B cell (primary cell): ENCODE measurements around the gene PTPN1. TPM values are rescaled to one million over a fixed set of nuclear protein-coding genes. Genes with fewer than 3 reads are reported as not detected.

Source experiments
- ATAC-seq: fragments of 200-7000 bp; cut with Tn5 transposase; one replicate; pipeline ENCODE4 v1.10.0; 2021; ENCODE audit warnings: low read depth, mild to moderate bottlenecking, moderate number of reproducible peaks, moderate library complexity
- CTCF ChIA-PET: fragments of 350-600 bp; sonication (Branson Sonifier 250); formaldehyde crosslinking; loops from one replicate; lab custom pipeline; 2021; ENCODE audit warnings: antibody characterized with exemption, inconsistent platforms; lab: Charles Lee
- POLR2A ChIA-PET: fragments of 350-600 bp; sonication (Branson Sonifier 250); formaldehyde crosslinking; loops from one replicate; lab custom pipeline; 2021; ENCODE audit warnings: antibody characterized with exemption; lab: Charles Lee
- DNase-seq: peaks from one replicate; pipeline ENCODE4 v3.0.0; 2013
- H2AFZ ChIP-seq: 2 replicates; pipeline ENCODE4 v1.6.1; 2012; ENCODE audit warnings: mild to moderate bottlenecking, low read depth, low read length; ENCODE audit not compliant: insufficient read depth, poor library complexity, severe bottlenecking
- H3K27ac ChIP-seq, 2 donors: 1 replicate in 1 of 2; 2 replicates in 1 of 2; pipeline ENCODE4 v1.5.1; 2012 to 2013; ENCODE audit warnings: low read length in 2 of 2, mild to moderate bottlenecking in 2 of 2, moderate library complexity in 1 of 2
- H3K27me3 ChIP-seq, 4 experiments: fragments of 200-600 bp in 1 of 4; sonication (generic) in 1 of 4; replicated peaks in 1 of 4; 1 replicate in 2 of 4; 2 replicates in 2 of 4; pipeline versions ENCODE4 v1.6.1 to v1.7.0; 2013 to 2016; ENCODE audit warnings: low read length in 3 of 4, mild to moderate bottlenecking in 2 of 4, mixed read lengths in 1 of 4, moderate library complexity in 1 of 4; ENCODE audit not compliant: insufficient read depth in 4 of 4, control insufficient read depth in 3 of 4; ENCODE audit errors: control extremely low read depth in 1 of 4
- H3K36me3 ChIP-seq, 2 experiments: replicated peaks in 1 of 2; 1 replicate in 1 of 2; 2 replicates in 1 of 2; pipeline versions ENCODE4 v1.6.1 to v1.7.1; 2013; ENCODE audit warnings: low read length in 1 of 2; ENCODE audit not compliant: insufficient read depth in 2 of 2, control insufficient read depth in 1 of 2; ENCODE audit errors: control extremely low read depth in 1 of 2, extremely low read depth in 1 of 2
- H3K4me1 ChIP-seq, 2 donors: fragments of 200-600 bp in 1 of 2; sonication (generic) in 1 of 2; 1 replicate in 1 of 2; 2 replicates in 1 of 2; pipeline versions ENCODE4 v1.5.1 to v1.6.1; 2013 to 2017; ENCODE audit warnings: low read length in 2 of 2; ENCODE audit not compliant: control insufficient read depth in 2 of 2, insufficient read depth in 2 of 2
- H3K4me2 ChIP-seq: replicated peaks from 2 replicates; pipeline ENCODE3; 2012; ENCODE audit warnings: mild to moderate bottlenecking, low read depth, low read length; ENCODE audit not compliant: poor library complexity, severe bottlenecking
- H3K4me3 ChIP-seq, 5 experiments: fragments of 200-600 bp in 1 of 5; sonication (generic) in 1 of 5; 1 replicate in 3 of 5; 2 replicates in 2 of 5; pipeline versions ENCODE4 v1.5.1 to v1.7.0; 2011 to 2016; ENCODE audit warnings: low read length in 4 of 5, mild to moderate bottlenecking in 4 of 5, low read depth in 2 of 5, control low read depth in 1 of 5, moderate library complexity in 1 of 5; ENCODE audit not compliant: insufficient read depth in 1 of 5; ENCODE audit errors: control extremely low read depth in 1 of 5, extremely low read depth in 1 of 5
- H3K79me2 ChIP-seq: fragments of 200-600 bp; sonication (generic); one replicate; pipeline ENCODE4 v1.6.0; 2016; ENCODE audit warnings: low read length; ENCODE audit not compliant: control insufficient read depth, insufficient read depth
- H3K9ac ChIP-seq: fragments of 200-600 bp; sonication (generic); 2 replicates; pipeline ENCODE4 v1.6.1; 2017; ENCODE audit warnings: mild to moderate bottlenecking, low read length, moderate library complexity
- H3K9me3 ChIP-seq, 3 donors: one replicate each; pipeline versions ENCODE4 v1.6.1 to v1.7.1; 2013; ENCODE audit warnings: low read length in 2 of 3; ENCODE audit not compliant: control insufficient read depth in 2 of 3, insufficient read depth in 1 of 3; ENCODE audit errors: control extremely low read depth in 1 of 3
- H4K20me1 ChIP-seq: 2 replicates; pipeline ENCODE4 v1.6.0; 2012; ENCODE audit warnings: mild to moderate bottlenecking, low read length; ENCODE audit not compliant: insufficient read depth, control insufficient read depth, poor library complexity, severe bottlenecking
- H3K27ac Mint-ChIP-seq: one replicate; pipeline ENCODE4 v1.8.0; 2021; ENCODE audit warnings: mixed read lengths
- H3K27me3 Mint-ChIP-seq: one replicate; pipeline ENCODE4 v1.8.0; 2021; ENCODE audit warnings: mixed read lengths
- H3K4me1 Mint-ChIP-seq: one replicate; pipeline ENCODE4 v1.8.0; 2021; ENCODE audit warnings: mixed read lengths
- H3K4me3 Mint-ChIP-seq: one replicate; pipeline ENCODE4 v1.8.0; 2021; ENCODE audit warnings: mixed read lengths
- H3K9me3 Mint-ChIP-seq: one replicate; pipeline ENCODE4 v1.8.0; 2022; ENCODE audit warnings: mixed read lengths; ENCODE audit not compliant: insufficient read depth
- EZH2 ChIP-seq: IDR thresholded peaks from 2 replicates; pipeline ENCODE4 v1.6.1; 2012; ENCODE audit warnings: borderline replicate concordance, low read depth, mild to moderate bottlenecking, moderate library complexity, low read length; ENCODE audit not compliant: insufficient read depth, poor library complexity, severe bottlenecking
- WGBS: methylation state at CpG from one replicate; pipeline ENCODE4 v1.1.5; 2013; ENCODE audit warnings: missing lambda C conversion rate; ENCODE audit not compliant: insufficient coverage; 5-methylcytosine and 5-hydroxymethylcytosine counted together
- intact Hi-C: fragments of 100-400 bp; cut with micrococcal nuclease; formaldehyde crosslinking; loops from one replicate; pipeline ENCODE4 v1.10.0; 2022
- polyA plus RNA-seq: library from polyadenylated mRNA; depleted of rRNA; stranded (reverse); fragments of >200 nt; gene quantifications from 2 replicates; pipeline ENCODE4 v1.2.3, GENCODE V29; 2012
- total RNA-seq, 2 donors: library from RNA; stranded (reverse); fragments of 120-200 nt in 1 of 2; gene quantifications; 1 replicate in 1 of 2; 2 replicates in 1 of 2; pipeline versions ENCODE4 v1.2.3 to v1.2.4, GENCODE V29; 2013 to 2022
- TF ChIP-seq, protein P1 (sequence below): fragments of 200-600 bp; IDR thresholded peaks from one replicate; pipeline ENCODE4 v1.8.0; 2022; ENCODE audit warnings: antibody characterized with exemption, mild to moderate bottlenecking

The PTPN1 gene
- total and polyA plus RNA-seq, 2 donors (not counting 1 experiment from before 2014, with no cell fraction given): 77.4 to 134 TPM

DNA sequence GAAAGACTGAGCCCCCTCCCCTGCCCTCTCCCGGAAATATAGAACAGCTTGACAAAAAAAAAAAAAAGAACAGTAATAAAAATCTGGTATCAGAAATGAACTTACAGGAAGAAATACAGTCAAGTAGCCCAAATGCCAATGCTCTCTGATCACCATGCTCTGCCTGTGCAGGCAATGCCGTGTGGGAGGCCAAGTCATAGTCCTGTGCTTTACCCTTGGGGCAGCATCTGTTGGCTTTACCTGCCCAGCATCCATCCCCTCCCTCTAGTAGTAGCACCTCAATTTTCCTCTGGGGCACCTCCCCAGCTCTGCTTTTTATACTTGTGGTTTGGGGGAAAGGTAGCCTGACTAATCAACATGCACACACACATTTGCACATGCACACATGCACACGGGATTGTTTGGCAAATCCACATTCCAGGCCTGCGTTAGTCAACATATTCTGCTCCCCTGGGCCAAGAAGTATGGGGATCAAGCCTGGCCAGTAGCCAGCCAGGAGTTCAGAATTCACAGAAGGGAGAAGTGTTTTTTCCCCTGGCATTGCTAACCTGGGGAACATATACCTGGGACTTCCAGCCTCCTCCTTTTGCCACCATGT is 111.0 kb downstream of the PTPN1 start:
- Histone ChIP-seq H3K27me3 (peaks cover 0 to 6% (median 0%) of the 10 kb centered on the region in 4 experiments), H3K4me3 (no peak overlapping the region), H3K4me2 (no peak overlapping the region), H3K79me2 (no peaks in the 10 kb centered on the region), H3K4me1 (no peaks in the 10 kb centered on the region), H3K36me3 (no peaks in the 10 kb centered on the region), H4K20me1 (no peaks in the 10 kb centered on the region), H2AFZ (no peak overlapping the region), H3K27ac (no peak overlapping the region), H3K9ac (no peak overlapping the region), H3K9me3 (peaks cover 0 to 19% (median 0%) of the 10 kb centered on the region in 3 donors)
- no peak overlapping the region for H3K27ac Mint-ChIP-seq
- TF ChIP-seq EZH2: no peak
- TF ChIP-seq, protein P1, sequence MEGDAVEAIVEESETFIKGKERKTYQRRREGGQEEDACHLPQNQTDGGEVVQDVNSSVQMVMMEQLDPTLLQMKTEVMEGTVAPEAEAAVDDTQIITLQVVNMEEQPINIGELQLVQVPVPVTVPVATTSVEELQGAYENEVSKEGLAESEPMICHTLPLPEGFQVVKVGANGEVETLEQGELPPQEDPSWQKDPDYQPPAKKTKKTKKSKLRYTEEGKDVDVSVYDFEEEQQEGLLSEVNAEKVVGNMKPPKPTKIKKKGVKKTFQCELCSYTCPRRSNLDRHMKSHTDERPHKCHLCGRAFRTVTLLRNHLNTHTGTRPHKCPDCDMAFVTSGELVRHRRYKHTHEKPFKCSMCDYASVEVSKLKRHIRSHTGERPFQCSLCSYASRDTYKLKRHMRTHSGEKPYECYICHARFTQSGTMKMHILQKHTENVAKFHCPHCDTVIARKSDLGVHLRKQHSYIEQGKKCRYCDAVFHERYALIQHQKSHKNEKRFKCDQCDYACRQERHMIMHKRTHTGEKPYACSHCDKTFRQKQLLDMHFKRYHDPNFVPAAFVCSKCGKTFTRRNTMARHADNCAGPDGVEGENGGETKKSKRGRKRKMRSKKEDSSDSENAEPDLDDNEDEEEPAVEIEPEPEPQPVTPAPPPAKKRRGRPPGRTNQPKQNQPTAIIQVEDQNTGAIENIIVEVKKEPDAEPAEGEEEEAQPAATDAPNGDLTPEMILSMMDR: no peak
- WGBS: 90% methylated on average over 3 of the region's 4 CpGs
- ATAC-seq: no peak
- H3K9me3 Mint-ChIP-seq: peaks cover 3% of the 10 kb centered on the region
- DNase-seq: no peak
- intact Hi-C loops: no loop called here
- ChIA-PET POLR2A (no interaction called here), CTCF (interaction anchor here (0.6 kb wide), 1 partner anchor 1624 kb away, joined by 3 read pairs; no protein-coding TSS in a partner anchor)
- no peaks in the 10 kb centered on the region for H3K4me1 Mint-ChIP-seq
- no peaks in the 10 kb centered on the region for H3K27me3 Mint-ChIP-seq
- H3K4me3 Mint-ChIP-seq: no peak overlapping the region

DNA sequence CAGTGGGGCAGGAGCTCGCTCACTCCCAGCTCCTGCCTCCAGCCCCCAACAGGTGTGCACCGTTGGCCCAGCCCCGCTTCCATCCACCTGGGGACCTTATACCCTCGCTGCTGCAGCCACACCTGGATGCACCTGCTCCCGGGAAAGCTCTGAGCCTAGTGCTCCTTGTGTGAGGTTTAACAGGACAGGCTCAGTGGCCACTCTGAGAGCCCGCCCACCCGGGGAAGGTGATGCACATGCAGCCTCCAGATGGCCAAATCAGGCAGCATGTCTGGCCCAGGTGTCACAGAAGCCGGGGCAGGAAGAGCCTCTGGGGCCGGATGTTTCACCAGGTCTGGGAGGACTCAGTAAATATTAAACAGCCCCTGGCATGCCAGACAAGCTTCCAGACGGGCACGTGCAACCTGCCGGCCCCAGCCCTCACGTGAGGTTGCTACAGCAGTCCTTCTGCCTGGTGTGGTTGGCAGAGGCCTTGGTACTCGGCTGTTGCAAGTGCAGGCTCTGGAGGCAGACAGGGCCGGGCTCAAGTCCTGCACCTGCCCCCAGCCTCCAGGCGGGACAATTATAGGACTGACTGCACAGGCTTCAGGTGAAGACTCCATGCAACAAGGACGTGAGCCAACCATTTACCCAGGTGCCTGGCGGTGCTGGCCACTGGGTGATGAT is 114.3 kb downstream of the PTPN1 start:
- H3K36me3 ChIP-seq: no peaks in the 10 kb centered on the region
- H3K9me3 Mint-ChIP-seq: peaks cover 3% of the 10 kb centered on the region
- H4K20me1 ChIP-seq: no peaks in the 10 kb centered on the region
- peaks cover 0 to 19% (median 0%) of the 10 kb centered on the region in 3 donors for H3K9me3 ChIP-seq
- no peak overlapping the region for H3K4me3 ChIP-seq
- no peak overlapping the region for H2AFZ ChIP-seq
- no peak overlapping the region for H3K4me3 Mint-ChIP-seq
- ChIA-PET CTCF (no interaction called here), POLR2A (no interaction called here)
- WGBS: 90% methylated on average over 18 of the region's 18 CpGs
- peaks cover 6% of the 10 kb centered on the region for H3K27me3 Mint-ChIP-seq
- ATAC-seq (no peak), DNase-seq (no peak)
- H3K4me2 ChIP-seq: no peak overlapping the region
- peaks cover 0 to 6% (median 0%) of the 10 kb centered on the region in 4 experiments for H3K27me3 ChIP-seq
- no peaks in the 10 kb centered on the region for H3K79me2 ChIP-seq
- intact Hi-C loops: no loop called here
- H3K9ac ChIP-seq: no peak overlapping the region
- no peaks in the 10 kb centered on the region for H3K4me1 Mint-ChIP-seq
- H3K4me1 ChIP-seq: no peaks in the 10 kb centered on the region
- no peak for TF ChIP-seq EZH2
- TF ChIP-seq, protein P1: no peak
- no peak overlapping the region for H3K27ac ChIP-seq
- H3K27ac Mint-ChIP-seq: no peak overlapping the region
